ENCODE measurements around the gene FARS2. TPM values are rescaled to one million over a fixed set of nuclear protein-coding genes. Genes with fewer than 3 reads are reported as not detected.

FARS2 gene
- total RNA-seq, 1 experiment from 2014 or later = 13.8 TPM

- CTCF ChIA-PET = no interaction called here
Observed at GRCh38 chr6:5384276-5384675, 123.0 kb downstream of the FARS2 start.

More at GRCh38 chr6:5384276-5384675, 123.0 kb downstream of the FARS2 start:
- no peak for DNase-seq (ENCODE audit: low read depth, low spot score)
- Histone ChIP-seq H3K9ac (ENCODE audit: low read length) (no peak overlapping the region), H3K27me3 (ENCODE audit: insufficient read depth, low read length) (no peaks in the 10 kb centered on the region), H3K4me2 (ENCODE audit: low read length) (no peak overlapping the region), H2AFZ (ENCODE audit: low read depth, low read length, poor library complexity, severe bottlenecking) (no peak overlapping the region), H3K79me2 (ENCODE audit: insufficient read depth, low read length) (no peaks in the 10 kb centered on the region), H3K4me3 (replicated peaks in 1 of 2; ENCODE audit: low read depth in 1 of 2, low read length in 2 of 2) (no peak overlapping the region), H3K4me1 (ENCODE audit: control insufficient read depth in 1 of 2, insufficient read depth in 2 of 2, low read length in 2 of 2) (peaks cover 0 to 10% of the 10 kb centered on the region in 2 experiments; a peak in 1 of 4 replicates), H3K9me3 (ENCODE audit: control insufficient read depth in 1 of 2, insufficient read depth in 1 of 2, low read depth in 1 of 2, low read length in 2 of 2) (no peaks in the 10 kb centered on the region), H3K36me3 (ENCODE audit: control insufficient read depth in 1 of 2, insufficient read depth in 2 of 2, low read length in 2 of 2) (no peaks in the 10 kb centered on the region), H3K9me2 (ENCODE audit: insufficient read depth) (no peaks in the 10 kb centered on the region), H3K27ac (ENCODE audit: low read depth, low read length) (no peak overlapping the region), H4K20me1 (ENCODE audit: insufficient read depth) (no peaks in the 10 kb centered on the region)
- ChIA-PET RAD21 (ENCODE audit: low non-redundant PET in 1 of 2, low total read pairs in 2 of 2, uncharacterized antibody in 2 of 2, unreplicated experiment in 2 of 2) (no interaction called here), POLR2A (no interaction called here)
- BruUV-seq (replicated peaks) = no TSS peak
- TF ChIP-seq ZBTB33 (IDR thresholded peaks at IDR 0.05; ENCODE audit: extremely low read depth, insufficient replicate concordance, low read length) = no peak
- TF ChIP-seq POLR2AphosphoS5 (IDR thresholded peaks at IDR 0.05; ENCODE audit: low read depth, low read length) = no peak
- no peak for TF ChIP-seq ELF1 (IDR thresholded peaks at IDR 0.05; ENCODE audit: borderline replicate concordance, low read depth)
- TF ChIP-seq YY1 (IDR thresholded peaks at IDR 0.05; ENCODE audit: extremely low read depth, insufficient replicate concordance, low read depth, low read length) = no peak
- no peak for TF ChIP-seq POLR2A (IDR thresholded peaks at IDR 0.05; ENCODE audit: borderline replicate concordance, extremely low read depth, insufficient read depth, insufficient read length)
- TF ChIP-seq CEBPB (IDR thresholded peaks at IDR 0.05; ENCODE audit: low read depth) = no peak
- TF ChIP-seq RAD21 (IDR thresholded peaks at IDR 0.05; ENCODE audit: low read depth) = no peak
- no peak for TF ChIP-seq SP1 (IDR thresholded peaks at IDR 0.05; ENCODE audit: low read depth)
- no peak for TF ChIP-seq EZH2phosphoT487 (IDR thresholded peaks at IDR 0.05; ENCODE audit: borderline replicate concordance)
- TF ChIP-seq, protein P1, sequence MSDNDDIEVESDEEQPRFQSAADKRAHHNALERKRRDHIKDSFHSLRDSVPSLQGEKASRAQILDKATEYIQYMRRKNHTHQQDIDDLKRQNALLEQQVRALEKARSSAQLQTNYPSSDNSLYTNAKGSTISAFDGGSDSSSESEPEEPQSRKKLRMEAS (IDR thresholded peaks at IDR 0.05) = no peak
- TF ChIP-seq JUND (IDR thresholded peaks at IDR 0.05) = no peak
- no peak for TF ChIP-seq ZFX (IDR thresholded peaks at IDR 0.05)
- TF ChIP-seq EZH2 (IDR thresholded peaks at IDR 0.05) = no peak
- TF ChIP-seq, protein P2, sequence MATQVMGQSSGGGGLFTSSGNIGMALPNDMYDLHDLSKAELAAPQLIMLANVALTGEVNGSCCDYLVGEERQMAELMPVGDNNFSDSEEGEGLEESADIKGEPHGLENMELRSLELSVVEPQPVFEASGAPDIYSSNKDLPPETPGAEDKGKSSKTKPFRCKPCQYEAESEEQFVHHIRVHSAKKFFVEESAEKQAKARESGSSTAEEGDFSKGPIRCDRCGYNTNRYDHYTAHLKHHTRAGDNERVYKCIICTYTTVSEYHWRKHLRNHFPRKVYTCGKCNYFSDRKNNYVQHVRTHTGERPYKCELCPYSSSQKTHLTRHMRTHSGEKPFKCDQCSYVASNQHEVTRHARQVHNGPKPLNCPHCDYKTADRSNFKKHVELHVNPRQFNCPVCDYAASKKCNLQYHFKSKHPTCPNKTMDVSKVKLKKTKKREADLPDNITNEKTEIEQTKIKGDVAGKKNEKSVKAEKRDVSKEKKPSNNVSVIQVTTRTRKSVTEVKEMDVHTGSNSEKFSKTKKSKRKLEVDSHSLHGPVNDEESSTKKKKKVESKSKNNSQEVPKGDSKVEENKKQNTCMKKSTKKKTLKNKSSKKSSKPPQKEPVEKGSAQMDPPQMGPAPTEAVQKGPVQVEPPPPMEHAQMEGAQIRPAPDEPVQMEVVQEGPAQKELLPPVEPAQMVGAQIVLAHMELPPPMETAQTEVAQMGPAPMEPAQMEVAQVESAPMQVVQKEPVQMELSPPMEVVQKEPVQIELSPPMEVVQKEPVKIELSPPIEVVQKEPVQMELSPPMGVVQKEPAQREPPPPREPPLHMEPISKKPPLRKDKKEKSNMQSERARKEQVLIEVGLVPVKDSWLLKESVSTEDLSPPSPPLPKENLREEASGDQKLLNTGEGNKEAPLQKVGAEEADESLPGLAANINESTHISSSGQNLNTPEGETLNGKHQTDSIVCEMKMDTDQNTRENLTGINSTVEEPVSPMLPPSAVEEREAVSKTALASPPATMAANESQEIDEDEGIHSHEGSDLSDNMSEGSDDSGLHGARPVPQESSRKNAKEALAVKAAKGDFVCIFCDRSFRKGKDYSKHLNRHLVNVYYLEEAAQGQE (IDR thresholded peaks at IDR 0.05; ENCODE audit: low read depth) = no peak
- TF ChIP-seq FOSL1 (IDR thresholded peaks at IDR 0.05; ENCODE audit: low read depth) = no peak
- intact Hi-C loops (cut with micrococcal nuclease) = no loop called here
- no peak for ATAC-seq

All from HCT116 (cell line).